ENCODE data around the gene HSD17B4.
A peak's percentile ranks its signal among the peaks of the same experiment; 100 is the strongest.
"Not testable (repeated sequence)": the region's sequence is repeated elsewhere in the genome, so short reads cannot be mapped to it uniquely, and the experiment has no call there.

The HSD17B4 gene, protein sequence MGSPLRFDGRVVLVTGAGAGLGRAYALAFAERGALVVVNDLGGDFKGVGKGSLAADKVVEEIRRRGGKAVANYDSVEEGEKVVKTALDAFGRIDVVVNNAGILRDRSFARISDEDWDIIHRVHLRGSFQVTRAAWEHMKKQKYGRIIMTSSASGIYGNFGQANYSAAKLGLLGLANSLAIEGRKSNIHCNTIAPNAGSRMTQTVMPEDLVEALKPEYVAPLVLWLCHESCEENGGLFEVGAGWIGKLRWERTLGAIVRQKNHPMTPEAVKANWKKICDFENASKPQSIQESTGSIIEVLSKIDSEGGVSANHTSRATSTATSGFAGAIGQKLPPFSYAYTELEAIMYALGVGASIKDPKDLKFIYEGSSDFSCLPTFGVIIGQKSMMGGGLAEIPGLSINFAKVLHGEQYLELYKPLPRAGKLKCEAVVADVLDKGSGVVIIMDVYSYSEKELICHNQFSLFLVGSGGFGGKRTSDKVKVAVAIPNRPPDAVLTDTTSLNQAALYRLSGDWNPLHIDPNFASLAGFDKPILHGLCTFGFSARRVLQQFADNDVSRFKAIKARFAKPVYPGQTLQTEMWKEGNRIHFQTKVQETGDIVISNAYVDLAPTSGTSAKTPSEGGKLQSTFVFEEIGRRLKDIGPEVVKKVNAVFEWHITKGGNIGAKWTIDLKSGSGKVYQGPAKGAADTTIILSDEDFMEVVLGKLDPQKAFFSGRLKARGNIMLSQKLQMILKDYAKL

GRCh38 chr5:119452373-119453039 lies at the start of gene HSD17B4:
HSD17B4 (plus strand) TSS chr5:119452497; CDS start chr5:119452576, 79 bp downstream.
- peak; percentile 93 for DNase-seq

- DNase-seq: no peak
Measured at GRCh38 chr5:119402555-119402954, 49.7 kb upstream of the HSD17B4 start.

DNA sequence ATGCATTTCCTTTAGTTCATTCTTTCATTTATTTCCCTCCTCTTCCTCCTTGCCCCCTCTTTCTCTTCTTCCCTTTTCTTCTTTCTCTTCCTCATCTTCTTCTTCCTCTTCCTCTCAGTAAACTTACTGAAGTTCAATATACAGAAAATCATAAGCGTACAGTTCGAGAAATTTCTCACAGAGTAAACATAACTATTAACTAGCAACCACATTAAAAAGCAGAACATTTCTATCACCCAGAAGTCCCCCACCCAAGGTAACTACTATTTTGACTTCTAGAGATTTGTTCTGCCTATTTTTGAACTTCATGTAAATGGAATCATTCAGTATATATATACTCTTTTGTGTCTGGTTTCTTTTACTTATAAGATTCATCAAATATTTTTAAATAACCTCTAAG lies 48.3 kb upstream of the HSD17B4 start:
- no peak for DNase-seq

DNA sequence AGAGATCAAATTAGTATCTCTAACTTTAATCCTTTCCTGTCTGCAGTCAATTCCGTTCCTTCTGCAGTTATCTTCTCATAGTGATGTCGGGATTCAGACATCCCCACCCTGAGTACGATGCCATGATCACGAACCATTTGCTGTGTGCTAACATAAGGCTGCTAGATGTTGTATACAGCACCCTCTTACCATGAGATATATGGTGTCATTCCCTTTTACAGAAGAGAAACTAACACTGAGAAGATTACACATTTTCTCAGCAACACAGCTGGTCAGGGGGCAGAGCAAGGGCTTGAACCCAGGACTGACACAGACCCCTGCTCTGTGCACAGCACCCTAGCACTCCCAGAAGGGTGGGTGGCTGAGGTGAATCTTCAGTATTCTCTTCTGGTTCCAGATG lies 46.9 kb upstream of the HSD17B4 start:
- no peak for DNase-seq

DNA sequence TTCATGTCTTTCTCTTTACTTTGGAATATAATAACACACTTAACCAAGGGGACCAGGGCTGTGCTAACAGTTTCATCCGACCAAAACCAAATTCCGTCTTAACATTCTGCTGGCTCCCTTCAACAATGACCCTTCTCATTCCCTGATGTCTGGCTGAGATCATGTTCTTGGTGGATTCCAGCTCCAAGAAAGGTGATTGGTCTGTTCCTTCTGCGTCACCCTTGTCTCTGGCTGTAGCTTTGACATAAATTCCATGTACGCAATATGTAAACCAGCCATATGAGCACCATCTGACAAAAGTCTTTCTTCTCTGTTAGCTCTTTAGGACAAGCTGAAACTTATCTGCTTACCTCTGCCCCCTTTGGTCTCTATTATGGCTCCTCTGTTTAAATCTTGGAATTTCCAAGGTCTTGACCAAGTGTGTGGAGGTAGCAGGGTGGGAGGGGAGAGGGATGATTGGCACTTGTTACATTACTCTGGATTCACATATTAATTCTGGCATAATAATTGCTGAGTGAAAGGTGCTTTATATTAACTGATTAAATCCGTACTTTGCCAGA lies 45.7 kb upstream of the HSD17B4 start:
- no peak for DNase-seq

- DNase-seq: no peak
Measured at GRCh38 chr5:119409235-119409815, 43.0 kb upstream of the HSD17B4 start.

DNA sequence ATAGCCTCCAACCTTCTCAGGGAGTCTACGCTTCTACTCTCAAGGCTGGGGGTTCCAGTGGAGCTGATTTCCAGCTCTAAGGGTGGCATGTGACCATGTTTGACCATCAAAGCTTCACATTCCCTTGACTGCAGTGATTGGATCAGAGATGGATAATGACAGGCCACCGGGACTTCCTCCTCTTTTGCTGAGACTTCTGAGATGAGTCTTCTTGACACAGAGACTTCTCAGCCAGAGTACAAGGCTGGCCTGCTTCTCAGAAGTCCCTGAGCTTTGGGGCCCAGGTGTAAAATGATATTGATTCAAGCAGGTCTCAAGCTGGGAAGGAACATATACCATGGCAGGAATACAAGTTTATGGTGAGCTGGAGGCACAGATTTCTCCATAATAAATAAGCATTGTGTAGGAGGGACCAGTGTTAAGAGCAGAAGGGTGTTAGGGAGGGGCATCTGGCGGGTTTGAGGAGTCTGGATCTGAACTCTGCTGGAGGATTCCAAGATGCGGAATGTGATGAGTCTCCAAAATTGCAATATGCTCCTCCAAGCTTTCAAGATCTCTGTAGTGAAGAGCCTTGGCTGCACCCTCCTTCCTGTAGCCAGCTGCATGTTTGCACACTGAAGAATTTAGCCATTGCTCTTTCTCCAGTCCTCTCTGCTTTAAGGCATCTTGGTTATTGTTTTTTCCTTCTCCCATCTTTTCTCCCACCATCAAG lies 41.7 kb upstream of the HSD17B4 start:
- no peak for DNase-seq

- DNase-seq: peak; percentile 64
Measured at GRCh38 chr5:119411361-119412278, 40.7 kb upstream of the HSD17B4 start.

GRCh38 chr5:119412279-119413227 lies 39.7 kb upstream of the HSD17B4 start:
- DNase-seq: no peak

DNA sequence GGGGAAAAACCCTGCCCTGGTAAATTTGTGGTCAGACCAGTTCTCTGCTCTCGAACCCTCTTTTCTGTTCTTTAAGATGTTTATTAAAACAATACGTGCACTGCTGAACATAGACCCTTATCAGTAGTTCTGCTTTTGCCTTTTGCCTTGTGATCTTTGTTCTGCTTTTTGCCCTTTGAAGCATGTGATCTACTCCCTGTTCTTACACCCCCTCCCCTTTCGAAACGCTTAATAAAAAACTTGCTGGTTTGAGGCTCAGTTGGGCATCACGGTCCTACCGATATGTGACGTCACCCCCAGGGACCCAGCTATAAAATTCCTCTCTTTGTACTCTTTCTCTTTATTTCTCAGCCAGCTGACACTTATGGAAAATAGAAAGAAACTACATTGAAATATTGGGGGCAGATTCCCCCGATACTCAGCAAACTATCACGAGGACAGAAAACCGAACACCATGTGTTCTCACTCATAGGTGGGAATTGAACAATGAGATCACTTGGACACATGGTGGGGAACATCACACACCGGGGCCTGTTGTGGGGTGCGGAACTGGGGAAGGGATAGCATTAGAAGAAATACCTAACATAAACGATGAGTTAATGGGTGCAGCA lies 38.1 kb upstream of the HSD17B4 start:
- not testable (repeated sequence) for DNase-seq

GRCh38 chr5:119417891-119418605 lies 34.2 kb upstream of the HSD17B4 start:
- no peak for DNase-seq

DNA sequence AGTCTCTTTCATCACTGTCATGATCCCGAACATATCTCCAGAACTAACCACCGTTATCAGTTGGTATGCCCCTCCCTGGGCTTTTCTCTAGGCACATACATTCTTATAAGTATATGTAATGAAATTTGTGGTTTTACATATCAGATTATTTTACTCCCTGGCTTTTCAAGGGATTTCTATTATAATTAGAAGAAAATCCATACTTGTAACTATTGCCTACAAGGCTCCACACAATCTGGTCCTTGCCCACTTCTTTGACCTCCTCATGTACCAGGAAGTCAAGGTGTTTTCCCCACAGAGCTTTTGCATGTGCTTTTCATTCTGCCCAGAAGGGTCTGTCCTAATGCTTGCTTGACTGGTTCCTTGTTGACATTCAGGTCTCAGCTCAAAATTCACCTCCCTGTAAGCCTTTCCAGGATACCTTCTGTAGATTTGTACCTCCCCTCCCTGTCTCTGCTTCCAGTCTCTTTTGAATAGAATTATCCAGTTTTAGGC lies 33.6 kb upstream of the HSD17B4 start:
- DNase-seq: no peak

GRCh38 chr5:119420169-119420568 lies 32.1 kb upstream of the HSD17B4 start:
- no peak for DNase-seq

- no peak for DNase-seq
Measured at GRCh38 chr5:119426057-119426456, 26.2 kb upstream of the HSD17B4 start.

DNA sequence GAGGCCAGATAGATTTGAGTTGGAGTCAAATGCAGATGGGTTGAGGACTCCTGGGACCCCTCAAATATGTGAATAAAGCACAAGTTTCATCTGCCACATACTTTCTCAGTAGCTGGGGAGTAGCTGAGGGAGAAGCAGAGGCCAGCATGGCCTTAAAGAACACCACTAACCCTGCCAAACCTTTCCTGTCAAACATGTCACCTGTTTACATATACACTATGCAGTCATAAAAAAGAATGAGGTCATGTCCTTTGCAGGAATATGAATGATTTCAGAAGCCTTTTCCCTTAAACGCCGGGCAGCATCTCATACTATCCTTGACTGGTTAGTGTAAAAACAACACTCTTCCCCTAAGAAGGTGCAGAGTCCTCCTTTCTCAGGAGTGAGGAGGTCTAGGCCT lies 25.2 kb upstream of the HSD17B4 start:
- no peak for DNase-seq

DNA sequence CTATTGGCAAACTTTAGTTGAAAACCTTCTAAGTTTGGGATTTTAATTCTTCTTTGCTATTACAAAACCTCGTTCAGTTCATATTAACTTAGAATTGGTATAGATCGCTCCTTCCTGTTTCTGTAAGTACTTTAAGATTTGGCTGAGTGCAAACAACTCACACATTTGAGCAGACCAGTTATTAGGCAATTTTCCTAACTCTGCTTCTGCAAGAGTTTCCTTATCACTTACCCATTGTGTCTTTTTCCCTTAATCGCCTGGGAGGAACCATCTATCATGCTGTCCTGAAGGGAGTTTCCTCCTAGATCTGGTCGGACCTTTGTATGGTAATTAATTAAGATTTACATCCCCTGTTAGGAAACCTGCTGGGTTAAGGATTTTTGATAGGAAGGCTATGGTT lies 24.7 kb upstream of the HSD17B4 start:
- not testable (repeated sequence) for DNase-seq

DNA sequence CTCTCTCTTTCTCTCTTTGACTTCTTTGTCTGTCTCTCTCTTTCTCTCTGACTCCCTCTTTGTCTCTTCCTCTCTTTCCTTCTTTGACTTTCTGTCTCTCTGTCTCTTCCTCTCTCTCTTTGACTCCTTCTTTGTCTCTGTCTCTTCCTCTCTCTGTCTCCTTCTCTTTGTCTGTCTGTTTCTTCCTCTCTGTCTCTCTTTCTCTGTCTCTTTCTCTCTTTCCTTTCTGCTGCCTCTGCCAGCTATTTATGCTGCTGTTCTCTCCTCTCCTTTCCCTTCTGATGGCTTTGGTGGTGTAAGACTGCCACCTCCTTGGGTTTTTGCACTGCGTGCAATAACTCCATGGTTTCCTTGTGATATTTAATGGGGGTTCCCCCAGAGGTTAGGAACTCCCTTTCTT lies 24.1 kb upstream of the HSD17B4 start:
- DNase-seq: not testable (repeated sequence)

- not testable (repeated sequence) for DNase-seq
Measured at GRCh38 chr5:119428574-119428973, 23.7 kb upstream of the HSD17B4 start.

Data from femur (tissue), 1 donor.